HEK293 (cell line): ENCODE measurements around the gene CEND1.

Source experiments
- REST ChIP-seq: fragments of 450-650 bp; formaldehyde crosslinking; IDR thresholded peaks from 2 replicates; pipeline ENCODE4 v1.5.1; 2016; ENCODE audit warnings: missing biosample characterization, missing genetic modification characterization
- ZNF140 ChIP-seq: fragments of 450-650 bp; formaldehyde crosslinking; IDR thresholded peaks from 2 replicates; pipeline ENCODE4 v1.5.1; 2016; ENCODE audit warnings: missing biosample characterization, missing genetic modification characterization
- ZNF423 ChIP-seq: fragments of 450-650 bp; formaldehyde crosslinking; IDR thresholded peaks from 2 replicates; pipeline ENCODE4 v1.5.1; 2016; ENCODE audit warnings: missing biosample characterization, missing genetic modification characterization
- ZNF501 ChIP-seq: fragments of 450-650 bp; formaldehyde crosslinking; IDR thresholded peaks from 2 replicates; pipeline ENCODE4 v1.5.1; 2016; ENCODE audit warnings: missing biosample characterization, missing genetic modification characterization
- ZNF558 ChIP-seq: fragments of 450-650 bp; formaldehyde crosslinking; IDR thresholded peaks from 2 replicates; pipeline ENCODE4 v1.5.1; 2016; ENCODE audit warnings: missing biosample characterization, missing genetic modification characterization
- ZNF785 ChIP-seq: fragments of 450-650 bp; formaldehyde crosslinking; IDR thresholded peaks from 2 replicates; pipeline ENCODE4 v1.5.1; 2016; ENCODE audit warnings: missing biosample characterization, missing genetic modification characterization

- TF ChIP-seq ZNF501 (tag by site-specific recombination) = no peak
- no peak for TF ChIP-seq REST
- TF ChIP-seq ZNF785 (tag by site-specific recombination) = no peak
- TF ChIP-seq ZNF558 = no peak
- TF ChIP-seq ZNF140 = no peak
- no peak for TF ChIP-seq ZNF423 (tag by site-specific recombination)
Measured at GRCh38 chr11:833849-834311, 44.0 kb upstream of the CEND1 start.
